ENCODE results near the gene OR10G7.
"Not testable (repeated sequence)": the region's sequence is repeated elsewhere in the genome, so short reads cannot be mapped to it uniquely, and the experiment has no call there.

OR10G7 gene

DNA sequence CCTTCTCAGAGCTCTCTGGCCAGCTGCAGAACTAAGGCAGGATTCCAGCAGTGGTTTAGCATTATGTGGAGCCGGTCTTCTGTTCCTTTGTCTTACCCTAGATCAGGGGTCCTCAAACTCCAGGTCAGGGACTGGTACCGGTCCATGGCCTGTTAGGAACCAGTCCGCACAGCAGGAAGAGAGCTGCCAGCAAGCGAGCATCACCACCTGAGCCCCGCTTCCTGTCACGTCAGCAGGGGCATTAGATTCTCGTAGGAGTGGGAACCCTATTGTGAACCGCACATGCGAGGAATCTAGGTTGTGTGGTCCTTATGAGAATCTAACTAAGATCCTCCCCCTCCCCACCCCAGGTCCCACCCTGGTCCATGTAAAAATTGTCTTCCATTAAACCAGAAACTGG is 1.6 kb downstream of the OR10G7 start:
- DNase-seq (ENCODE audit: low read depth): no peak

DNA sequence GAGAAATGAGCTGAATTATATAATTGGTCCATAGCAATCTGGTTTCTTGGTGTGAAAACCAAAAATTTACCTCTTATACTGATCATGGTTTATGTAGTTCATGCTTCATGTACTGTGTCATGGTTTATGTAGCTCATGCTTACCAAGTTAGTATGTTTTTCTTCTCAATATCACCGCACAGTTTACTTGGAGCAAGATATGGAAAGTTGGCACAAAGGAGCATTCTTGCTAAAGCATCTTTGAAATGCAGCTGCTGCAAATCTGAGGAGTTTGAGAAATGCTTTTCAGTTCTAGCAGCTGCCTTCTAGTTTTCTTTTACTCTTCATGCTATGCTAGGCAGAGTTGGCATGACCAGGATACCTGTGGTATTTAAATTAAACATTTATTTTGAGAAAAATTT is 4.5 kb downstream of the OR10G7 start:
- no peak for DNase-seq (ENCODE audit: low read depth)

DNA sequence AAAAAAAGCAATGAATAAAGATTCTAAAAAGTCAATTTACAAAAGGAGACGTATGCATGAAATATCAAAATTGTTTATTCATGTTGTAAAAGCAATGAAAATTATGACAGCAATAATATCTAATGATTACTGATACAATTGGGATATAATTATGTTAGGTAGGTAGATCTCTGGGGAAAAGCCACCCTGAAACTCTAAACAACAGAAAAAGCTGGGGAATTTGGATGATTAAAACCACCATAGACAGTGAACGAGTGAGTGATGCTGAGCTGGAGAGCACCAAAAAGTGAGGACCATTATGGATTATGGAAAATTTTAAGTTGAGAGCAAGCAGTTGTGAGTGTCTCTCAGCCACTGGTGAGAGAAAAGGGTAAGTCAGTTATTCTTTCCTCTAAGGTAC is 14.6 kb downstream of the OR10G7 start, which contains the start of gene OR10G8:
TSS of gene OR10G8 (plus strand) at position 301 of the 400 bp plus-strand sequence. CDS start 2,825 bp downstream, outside the sequence.
- no peak for DNase-seq (ENCODE audit: low read depth)

DNA sequence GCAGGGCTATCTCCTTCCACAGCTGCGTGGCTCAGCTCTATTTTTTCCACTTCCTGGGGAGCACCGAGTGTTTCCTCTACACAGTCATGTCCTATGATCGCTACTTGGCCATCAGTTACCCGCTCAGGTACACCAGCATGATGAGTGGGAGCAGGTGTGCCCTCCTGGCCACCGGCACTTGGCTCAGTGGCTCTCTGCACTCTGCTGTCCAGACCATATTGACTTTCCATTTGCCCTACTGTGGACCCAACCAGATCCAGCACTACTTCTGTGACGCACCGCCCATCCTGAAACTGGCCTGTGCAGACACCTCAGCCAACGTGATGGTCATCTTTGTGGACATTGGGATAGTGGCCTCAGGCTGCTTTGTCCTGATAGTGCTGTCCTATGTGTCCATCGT is 25.3 kb downstream of the OR10G7 start:
- not testable (repeated sequence) for DNase-seq (ENCODE audit: low read depth)

DNA sequence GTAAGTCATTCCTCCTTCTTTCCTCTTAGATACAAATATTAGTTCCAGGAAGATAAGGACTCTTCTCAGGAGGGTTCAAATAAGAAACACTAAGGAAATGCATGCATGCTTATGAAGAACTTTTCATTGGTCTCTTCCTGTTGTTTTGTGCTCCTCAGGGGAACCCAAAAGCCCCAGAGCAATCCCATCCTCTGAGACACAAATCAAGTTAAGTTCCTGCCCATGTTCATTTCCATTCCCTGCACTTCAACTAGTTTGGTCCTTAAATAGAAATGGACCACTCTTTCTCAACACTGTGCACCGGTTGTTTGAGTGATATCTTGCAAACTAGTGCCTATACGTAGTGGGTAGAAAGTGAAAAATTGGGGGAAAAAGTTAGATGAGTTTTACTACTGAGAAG is 28.4 kb downstream of the OR10G7 start, which contains the start of gene OR10G4:
TSS of gene OR10G4 (plus strand) at position 301 of the 400 bp plus-strand sequence. CDS start 2,578 bp downstream, outside the sequence.
- no peak for DNase-seq (ENCODE audit: low read depth)

DNA sequence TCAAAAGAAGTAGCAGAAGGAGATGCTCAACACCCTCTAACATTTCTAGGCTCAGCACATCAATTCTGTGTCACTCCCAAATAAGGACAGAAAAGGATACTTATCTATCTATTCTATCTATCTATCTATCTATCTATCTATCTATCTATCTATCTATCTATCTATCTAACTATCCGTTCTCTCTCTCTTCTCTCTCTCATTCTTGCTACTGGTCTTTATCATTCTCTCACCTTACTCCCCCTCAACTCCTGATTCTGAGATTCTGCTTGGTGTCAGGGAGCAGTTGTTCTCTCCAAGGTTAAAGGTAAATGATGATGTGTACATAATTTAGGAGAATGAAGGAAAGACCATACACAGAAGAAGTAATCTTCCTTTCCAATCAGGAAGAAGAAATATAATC is 46.0 kb downstream of the OR10G7 start, which contains the start of gene OR10G6:
TSS of gene OR10G6 (minus strand) at position 43 of the 400 bp plus-strand sequence. CDS start at position 43, 0 bp downstream.
- DNase-seq (ENCODE audit: low read depth): no peak

All from iris pigment epithelial cell (primary cell).